Activated CD8-positive, alpha-beta memory T cell treated with anti-CD3 and anti-CD28 coated beads for 1 hour (primary cell): ENCODE data around the gene PCDHA6.
"Not testable (repeated sequence)": the region's sequence is repeated elsewhere in the genome, so short reads cannot be mapped to it uniquely, and the experiment has no call there.

ENCODE experiments used
- DNase-seq, 2 donors: peaks; one replicate each; pipeline ENCODE4 v3.0.0-alpha.2; 2020; ENCODE audit warnings: low read depth in 1 of 2; ENCODE audit errors: extremely low read depth in 1 of 2

Gene PCDHA6

GRCh38 chr5:140857177-140857986 is 29.6 kb downstream of the PCDHA6 start:
- no peak for DNase-seq

GRCh38 chr5:140857987-140858240 is 30.2 kb downstream of the PCDHA6 start:
- no peak for DNase-seq

- no peak for DNase-seq
Observed at GRCh38 chr5:140862441-140863295, 34.9 kb downstream of the PCDHA6 start.

- no peak for DNase-seq
Observed at GRCh38 chr5:140868721-140869554, 41.2 kb downstream of the PCDHA6 start, which contains the start of gene PCDHA11. TSS of gene PCDHA11 (plus strand) at chr5:140868957. CDS start at chr5:140869104, 147 bp downstream.

GRCh38 chr5:140869555-140869886 is 41.8 kb downstream of the PCDHA6 start:
- no peak for DNase-seq

GRCh38 chr5:140870221-140871201 is 42.8 kb downstream of the PCDHA6 start:
- DNase-seq = no peak

- no peak for DNase-seq
Observed at GRCh38 chr5:140875085-140876065, 47.6 kb downstream of the PCDHA6 start, which contains the start of gene PCDHA12. TSS of gene PCDHA12 (plus strand) at chr5:140875308. CDS start at chr5:140875473, 165 bp downstream.

- not testable (repeated sequence) for DNase-seq
Observed at GRCh38 chr5:140876541-140877261, 48.9 kb downstream of the PCDHA6 start.

GRCh38 chr5:140877262-140877581 is 49.5 kb downstream of the PCDHA6 start:
- no peak for DNase-seq
